HG03558 (cell line): Measurements from ENCODE around the gene LMO4.

Experiments used
- ATAC-seq: cut with Tn5 transposase; IDR thresholded peaks from one replicate; pipeline ENCODE4 v1.9.1; 2021; ENCODE audit warnings: moderate number of reproducible peaks; ENCODE audit not compliant: unreplicated experiment; ENCODE audit errors: extremely low read depth

LMO4 gene

GRCh38 chr1:87328272-87329050, at the start of gene LMO4:
Gene LMO4 (plus strand): TSS chr1:87328880. CDS start chr1:87332016, 3,136 bp downstream.
- peak; percentile 76 for ATAC-seq

- ATAC-seq = no peak
These were observed 49.2 kb upstream of the LMO4 start for GRCh38 chr1:87279536-87279875.

GRCh38 chr1:87279966-87280535, 48.6 kb upstream of the LMO4 start:
- no peak for ATAC-seq

DNA sequence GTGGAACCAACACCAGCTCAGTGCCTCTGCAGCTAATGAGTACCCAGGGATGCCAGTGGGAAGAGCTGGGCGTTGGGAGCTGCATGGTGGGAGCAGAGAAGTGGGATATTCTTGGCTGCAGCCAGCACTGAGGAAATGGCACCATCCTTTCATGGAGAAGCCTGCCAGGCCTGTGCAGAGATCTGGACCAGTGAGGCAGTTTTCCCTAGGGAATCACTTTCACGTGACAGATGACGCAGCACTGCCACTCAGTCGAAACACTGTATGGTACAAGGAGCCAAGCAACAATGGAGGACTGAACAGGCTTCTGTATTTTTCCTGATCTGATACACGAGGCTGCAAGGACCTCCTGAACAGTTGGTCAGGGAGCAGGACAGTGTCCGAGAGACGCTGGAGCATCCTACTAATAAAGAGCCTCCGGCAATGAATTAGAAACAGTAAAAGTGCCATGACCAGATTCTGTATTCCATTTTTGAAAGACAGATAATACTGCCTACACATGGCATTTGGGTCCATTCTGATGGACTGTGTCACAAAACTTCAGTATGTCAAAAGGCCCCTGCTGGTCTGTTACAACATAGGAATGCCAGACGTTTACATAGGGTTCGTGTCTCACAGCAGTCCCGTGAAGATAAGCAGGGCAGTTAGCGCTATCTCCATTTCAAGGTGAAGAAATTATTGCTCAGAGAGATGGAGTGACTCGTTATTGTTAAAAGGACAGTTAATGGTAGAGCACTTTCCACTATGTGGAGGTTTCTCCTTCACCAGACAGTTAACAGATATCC, 44.0 kb upstream of the LMO4 start:
- ATAC-seq = no peak

- ATAC-seq = no peak
These were observed 37.6 kb upstream of the LMO4 start for GRCh38 chr1:87291107-87291506.

- peak; percentile 49 for ATAC-seq
These were observed 35.8 kb upstream of the LMO4 start for GRCh38 chr1:87292684-87293493.

GRCh38 chr1:87294633-87295032, 34.0 kb upstream of the LMO4 start:
- ATAC-seq = no peak

DNA sequence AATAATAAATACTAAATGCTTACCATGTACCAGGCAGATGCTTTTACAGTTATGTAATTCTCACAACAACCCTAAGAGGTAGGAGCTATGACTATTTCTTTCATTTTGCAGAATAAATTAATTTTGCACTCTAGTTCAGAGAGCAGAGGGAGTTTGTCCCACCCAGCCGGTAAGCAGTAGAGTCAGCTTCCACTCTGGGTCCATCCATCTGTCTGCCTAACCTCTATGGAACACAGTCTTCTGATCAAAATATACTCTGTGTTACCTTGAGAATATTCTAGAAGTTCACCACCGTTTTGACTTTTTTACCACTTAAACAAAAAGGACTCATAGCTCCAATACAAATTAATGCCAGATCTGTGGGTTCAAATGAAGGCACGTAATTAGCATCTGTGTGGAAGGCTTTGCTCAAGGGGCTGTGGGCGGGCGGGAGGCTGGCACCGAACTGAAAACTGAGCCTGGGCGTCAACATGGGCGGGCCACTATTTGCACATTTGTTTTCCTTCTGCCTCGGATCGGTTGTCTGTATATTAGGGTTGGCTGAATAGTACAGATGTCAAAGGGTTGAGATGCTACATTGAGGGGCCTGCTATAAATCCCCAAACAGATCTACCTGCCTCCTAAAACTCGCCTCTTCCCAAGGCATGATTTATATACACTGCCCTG, 33.1 kb upstream of the LMO4 start:
- ATAC-seq = no peak

- no peak for ATAC-seq
These were observed 32.5 kb upstream of the LMO4 start for GRCh38 chr1:87296206-87296605.

GRCh38 chr1:87299661-87300060, 29.0 kb upstream of the LMO4 start:
- ATAC-seq = no peak

GRCh38 chr1:87300628-87301027, 28.1 kb upstream of the LMO4 start:
- no peak for ATAC-seq

GRCh38 chr1:87305151-87305550, 23.5 kb upstream of the LMO4 start:
- ATAC-seq = no peak

DNA sequence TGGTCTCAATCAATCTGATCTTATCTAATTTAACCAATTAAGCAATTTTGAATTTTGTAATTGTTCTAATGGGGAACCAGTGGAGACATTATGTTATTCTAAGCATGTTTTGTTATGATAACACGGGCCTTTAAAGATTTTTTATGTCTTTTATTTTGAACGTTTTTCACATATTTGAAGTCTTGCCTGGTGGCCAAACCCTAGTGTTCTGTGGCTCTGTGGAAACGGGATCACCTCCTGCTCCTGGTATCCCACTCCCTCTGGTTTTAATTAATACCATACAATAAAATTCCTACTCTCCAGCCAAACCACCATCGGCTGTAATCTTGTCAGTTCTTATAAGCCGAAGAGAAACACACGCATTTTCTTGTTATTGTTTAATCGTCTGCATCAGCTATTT, 22.9 kb upstream of the LMO4 start:
- no peak for ATAC-seq

- ATAC-seq = no peak
These were observed 21.4 kb upstream of the LMO4 start for GRCh38 chr1:87307306-87307705.

- ATAC-seq = no peak
These were observed 20.7 kb upstream of the LMO4 start for GRCh38 chr1:87307931-87308330.

DNA sequence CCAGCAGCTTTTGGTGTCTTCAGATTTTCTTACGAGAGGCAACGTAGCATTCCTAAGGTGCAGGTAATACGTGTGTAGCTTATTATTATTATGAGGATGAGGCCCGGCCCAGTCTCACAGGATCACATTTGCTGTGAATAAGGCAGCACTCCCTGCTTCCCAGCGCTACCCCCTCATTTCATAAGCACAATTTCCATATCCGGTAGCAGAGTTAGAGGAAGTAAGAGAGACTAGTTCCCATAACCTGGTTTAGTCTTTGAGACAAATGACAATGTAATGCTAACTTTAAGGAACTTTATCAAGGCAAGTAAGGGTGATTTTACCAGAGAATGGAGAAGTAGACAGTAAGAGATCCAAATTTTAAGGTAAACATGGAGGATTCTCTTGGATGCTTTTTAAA, 14.6 kb upstream of the LMO4 start:
- no peak for ATAC-seq

DNA sequence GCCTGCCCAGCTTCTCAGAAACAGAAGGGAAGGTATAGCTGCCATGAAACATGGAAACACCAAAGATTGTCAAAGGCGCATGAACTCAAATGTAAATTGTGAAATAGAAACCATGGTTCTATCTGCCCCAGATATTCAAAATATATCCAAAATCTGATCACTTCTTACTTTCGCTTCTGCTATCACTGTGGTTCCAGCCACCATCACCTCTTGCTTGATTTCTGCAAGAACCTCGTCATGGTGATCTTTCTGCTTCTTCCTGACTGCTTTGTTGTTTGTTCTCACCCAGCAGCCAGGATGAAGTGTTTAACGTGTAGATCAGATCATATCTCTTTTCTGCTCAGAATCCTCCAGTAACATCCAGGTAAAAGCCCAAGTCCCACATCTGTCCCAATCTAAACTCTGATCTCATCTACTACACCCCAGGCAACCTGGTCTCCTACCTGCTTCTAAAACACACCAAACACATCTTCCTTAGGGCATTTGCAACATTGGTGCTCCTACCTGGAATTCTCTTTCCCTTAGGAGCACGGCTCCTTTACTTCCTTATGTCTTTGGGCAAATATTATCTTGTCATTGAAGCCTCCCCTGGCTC, 10.5 kb upstream of the LMO4 start:
- no peak for ATAC-seq

DNA sequence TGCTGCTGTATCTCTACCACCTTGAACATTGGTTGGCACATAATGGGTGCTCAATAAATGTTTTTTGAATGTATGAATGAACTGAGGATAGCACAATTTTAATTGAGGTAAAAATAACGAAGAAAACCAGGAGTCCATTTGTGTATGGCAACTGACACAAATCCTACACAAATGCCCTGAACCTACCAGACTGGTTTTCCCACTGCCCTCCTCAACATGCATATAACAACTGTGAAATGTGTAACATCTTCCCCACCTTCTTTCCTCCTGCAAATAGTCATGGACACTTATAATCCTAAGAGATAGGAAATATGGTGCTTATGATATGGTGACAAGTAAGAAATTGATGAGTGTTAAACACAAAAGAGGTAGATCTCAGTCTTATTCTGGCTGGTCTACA, 9.9 kb upstream of the LMO4 start:
- no peak for ATAC-seq

GRCh38 chr1:87325982-87326738, 2.5 kb upstream of the LMO4 start:
- no peak for ATAC-seq
